ENCODE measurements around the gene BIRC3.

BIRC3 gene

DNA sequence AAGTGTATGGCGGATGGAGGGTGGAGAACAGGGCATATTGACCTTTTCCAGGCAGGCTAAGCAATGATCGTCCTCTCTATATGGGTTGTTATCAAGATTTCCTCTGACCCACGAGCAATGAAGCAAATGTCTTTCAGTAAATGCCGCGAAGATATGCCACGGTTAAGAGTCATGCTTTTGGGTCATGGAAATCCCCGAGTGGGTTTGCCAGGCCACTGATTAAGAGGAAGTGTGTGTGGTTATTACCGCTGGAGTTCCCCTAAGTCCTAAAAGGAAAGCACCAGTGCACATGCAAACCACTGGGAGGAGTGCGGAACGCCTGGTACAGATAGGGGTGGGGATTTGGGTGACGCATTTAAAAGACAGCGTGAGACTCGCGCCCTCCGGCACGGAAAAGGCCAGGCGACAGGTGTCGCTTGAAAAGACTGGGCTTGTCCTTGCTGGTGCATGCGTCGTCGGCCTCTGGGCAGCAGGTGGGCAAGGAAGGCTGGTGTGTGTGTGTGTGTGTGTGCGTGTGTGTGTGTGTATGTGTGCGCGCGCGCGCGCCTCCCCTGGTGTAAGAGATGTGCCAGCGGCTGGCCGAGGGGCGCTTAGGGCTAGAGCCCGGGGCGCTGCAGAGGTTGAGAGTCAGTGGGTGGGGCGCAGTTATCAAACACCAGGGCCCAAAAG lies at the start of gene BIRC3:
BIRC3 (plus strand) TSS at position 386 of the 669 bp plus-strand sequence. CDS start 7,026 bp downstream, outside the sequence.
- peak within 1 kb of the TSS; percentile 78 for H3K4me3 ChIP-seq (ENCODE audit: low read depth, low read length)
- H3K27me3 ChIP-seq (ENCODE audit: control insufficient read depth, insufficient read depth, low read length): peaks cover 12% of the 10 kb centered on the region
- no peaks in the 10 kb centered on the region for H3K9me3 ChIP-seq (ENCODE audit: control insufficient read depth, insufficient read depth, low read length)
- H3K4me1 ChIP-seq (ENCODE audit: control insufficient read depth, insufficient read depth, low read length): no peaks in the 10 kb centered on the region
- H3K36me3 ChIP-seq (ENCODE audit: control insufficient read depth, insufficient read depth, low read length): no peaks in the 10 kb centered on the region
- H3K9ac ChIP-seq (ENCODE audit: low read depth, low read length): peak within 1 kb of the TSS; percentile 26

DNA sequence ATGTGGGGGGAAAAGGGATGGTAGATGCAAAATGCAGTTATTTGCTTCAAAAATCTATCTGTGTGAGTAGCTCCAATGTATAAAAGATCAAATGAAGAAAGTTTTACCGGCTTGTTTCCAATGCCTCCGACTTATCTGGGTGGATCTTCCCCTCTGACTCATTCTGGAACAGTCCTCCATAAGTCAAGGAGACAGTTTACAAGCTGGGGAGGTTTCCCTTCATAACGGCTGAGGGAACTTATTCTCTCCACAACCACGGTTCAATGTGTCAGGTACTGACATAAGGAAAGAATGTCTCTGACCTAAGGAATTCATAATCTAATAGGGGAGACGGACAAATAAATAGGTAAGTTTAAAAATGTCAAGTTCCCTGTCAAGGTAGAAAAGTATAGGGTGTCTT lies 49.7 kb upstream of the BIRC3 start:
- no peak overlapping the region for H3K9ac ChIP-seq (ENCODE audit: low read depth, low read length)
- no peaks in the 10 kb centered on the region for H3K9me3 ChIP-seq (ENCODE audit: control insufficient read depth, insufficient read depth, low read length)
- no peaks in the 10 kb centered on the region for H3K36me3 ChIP-seq (ENCODE audit: control insufficient read depth, insufficient read depth, low read length)
- H3K4me3 ChIP-seq (ENCODE audit: low read depth, low read length): peak overlapping the region; percentile 81
- H3K4me1 ChIP-seq (ENCODE audit: control insufficient read depth, insufficient read depth, low read length): peaks cover 9% of the 10 kb centered on the region
- H3K27me3 ChIP-seq (ENCODE audit: control insufficient read depth, insufficient read depth, low read length): peaks cover 16% of the 10 kb centered on the region

DNA sequence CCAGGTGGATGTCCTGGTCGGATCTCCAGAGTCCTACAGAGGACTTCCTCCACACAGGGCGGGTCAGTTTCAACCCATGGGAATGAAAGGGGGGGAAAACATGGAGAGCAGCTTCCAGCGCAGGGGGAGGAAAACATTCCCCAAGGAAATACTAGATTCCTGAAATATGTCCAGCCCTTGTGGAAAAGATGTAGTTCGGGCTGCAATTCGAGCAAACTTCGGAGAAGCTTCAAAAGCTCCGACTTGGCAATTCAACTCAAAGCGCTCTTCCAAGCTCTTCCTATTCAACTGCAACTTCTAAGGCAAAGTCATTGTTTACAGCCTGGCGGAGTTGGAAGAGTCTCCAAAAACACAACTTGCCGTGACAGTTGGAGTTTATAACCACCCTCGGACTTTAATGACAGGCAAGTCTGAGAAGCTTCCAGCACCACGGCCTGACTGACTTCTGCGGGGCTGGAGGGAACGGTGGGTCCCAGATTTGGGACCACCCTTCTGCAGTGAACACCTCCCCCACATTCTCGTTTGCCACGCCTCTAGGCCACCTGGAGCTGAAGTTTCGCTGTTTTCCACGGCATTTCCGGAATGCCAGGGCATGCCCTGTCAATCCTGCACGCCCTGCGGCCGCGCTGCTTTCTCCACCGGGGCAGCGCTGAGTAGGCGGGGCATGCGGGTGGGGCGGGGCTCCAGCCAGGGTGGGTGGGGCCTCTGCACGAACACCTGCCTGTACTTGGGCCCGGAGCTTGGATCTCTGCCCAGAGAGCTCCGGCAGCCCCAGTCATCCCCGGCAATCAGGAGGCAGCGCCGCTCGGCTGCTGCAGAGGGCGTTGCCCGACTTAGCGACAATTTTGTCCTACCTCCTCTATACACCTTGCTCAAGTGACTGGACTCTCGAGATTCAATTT lies 49.0 kb upstream of the BIRC3 start:
- Histone ChIP-seq H3K27me3 (ENCODE audit: control insufficient read depth, insufficient read depth, low read length) (peaks cover 16% of the 10 kb centered on the region), H3K4me3 (ENCODE audit: low read depth, low read length) (peak overlapping the region; percentile 81), H3K9me3 (ENCODE audit: control insufficient read depth, insufficient read depth, low read length) (no peaks in the 10 kb centered on the region), H3K9ac (ENCODE audit: low read depth, low read length) (no peak overlapping the region), H3K4me1 (ENCODE audit: control insufficient read depth, insufficient read depth, low read length) (peaks cover 9% of the 10 kb centered on the region), H3K36me3 (ENCODE audit: control insufficient read depth, insufficient read depth, low read length) (no peaks in the 10 kb centered on the region)

DNA sequence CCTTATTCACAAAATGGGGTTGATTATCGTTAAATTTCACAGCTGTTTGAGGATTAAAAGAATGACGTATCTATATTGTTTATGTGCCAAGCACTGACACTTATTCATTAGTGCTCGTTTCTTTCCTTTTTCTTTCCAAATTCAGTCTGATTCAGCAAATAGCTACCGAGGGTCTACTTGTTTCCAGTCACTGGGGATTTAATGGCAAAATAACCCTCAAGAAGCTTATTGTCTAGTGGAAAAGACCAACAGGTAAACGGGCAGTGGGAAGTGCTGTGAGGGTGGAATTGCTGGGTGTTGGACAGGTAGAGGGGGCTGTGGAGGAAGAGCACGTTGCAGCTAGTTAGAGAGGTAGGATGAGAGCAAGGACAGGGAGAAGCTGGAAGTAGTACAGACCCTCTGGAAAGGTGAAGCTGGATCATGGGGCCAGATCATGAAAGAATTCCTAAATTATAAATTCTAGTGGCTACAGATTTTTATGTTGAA lies 48.3 kb upstream of the BIRC3 start:
- H3K9me3 ChIP-seq (ENCODE audit: control insufficient read depth, insufficient read depth, low read length): no peaks in the 10 kb centered on the region
- no peaks in the 10 kb centered on the region for H3K36me3 ChIP-seq (ENCODE audit: control insufficient read depth, insufficient read depth, low read length)
- peaks cover 16% of the 10 kb centered on the region for H3K27me3 ChIP-seq (ENCODE audit: control insufficient read depth, insufficient read depth, low read length)
- H3K9ac ChIP-seq (ENCODE audit: low read depth, low read length): no peak overlapping the region
- peaks cover 9% of the 10 kb centered on the region for H3K4me1 ChIP-seq (ENCODE audit: control insufficient read depth, insufficient read depth, low read length)
- peak overlapping the region; percentile 38 for H3K4me3 ChIP-seq (ENCODE audit: low read depth, low read length)

DNA sequence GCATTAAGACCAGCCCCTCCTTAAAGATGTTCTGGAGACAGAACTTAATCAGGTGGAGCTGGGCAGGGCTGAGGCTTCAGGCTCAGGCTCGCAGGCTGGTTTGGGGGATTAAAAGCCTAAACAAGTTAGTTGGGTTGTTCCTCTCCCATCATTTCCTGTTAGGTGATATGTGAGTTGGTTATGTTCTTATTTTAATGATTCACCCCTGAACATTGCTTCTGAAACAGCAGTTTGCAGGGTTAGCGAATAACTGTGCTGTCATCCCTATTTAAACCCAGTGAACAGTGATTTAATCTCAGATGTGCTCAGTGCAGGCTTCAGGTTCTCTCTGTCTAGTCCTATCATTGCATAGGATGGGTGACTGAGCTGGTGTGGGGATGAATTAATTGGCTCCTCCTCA lies 47.4 kb upstream of the BIRC3 start:
- no peak overlapping the region for H3K4me3 ChIP-seq (ENCODE audit: low read depth, low read length)
- H3K9me3 ChIP-seq (ENCODE audit: control insufficient read depth, insufficient read depth, low read length): no peaks in the 10 kb centered on the region
- H3K4me1 ChIP-seq (ENCODE audit: control insufficient read depth, insufficient read depth, low read length): peaks cover 9% of the 10 kb centered on the region
- no peaks in the 10 kb centered on the region for H3K36me3 ChIP-seq (ENCODE audit: control insufficient read depth, insufficient read depth, low read length)
- peaks cover 16% of the 10 kb centered on the region for H3K27me3 ChIP-seq (ENCODE audit: control insufficient read depth, insufficient read depth, low read length)
- no peak overlapping the region for H3K9ac ChIP-seq (ENCODE audit: low read depth, low read length)

DNA sequence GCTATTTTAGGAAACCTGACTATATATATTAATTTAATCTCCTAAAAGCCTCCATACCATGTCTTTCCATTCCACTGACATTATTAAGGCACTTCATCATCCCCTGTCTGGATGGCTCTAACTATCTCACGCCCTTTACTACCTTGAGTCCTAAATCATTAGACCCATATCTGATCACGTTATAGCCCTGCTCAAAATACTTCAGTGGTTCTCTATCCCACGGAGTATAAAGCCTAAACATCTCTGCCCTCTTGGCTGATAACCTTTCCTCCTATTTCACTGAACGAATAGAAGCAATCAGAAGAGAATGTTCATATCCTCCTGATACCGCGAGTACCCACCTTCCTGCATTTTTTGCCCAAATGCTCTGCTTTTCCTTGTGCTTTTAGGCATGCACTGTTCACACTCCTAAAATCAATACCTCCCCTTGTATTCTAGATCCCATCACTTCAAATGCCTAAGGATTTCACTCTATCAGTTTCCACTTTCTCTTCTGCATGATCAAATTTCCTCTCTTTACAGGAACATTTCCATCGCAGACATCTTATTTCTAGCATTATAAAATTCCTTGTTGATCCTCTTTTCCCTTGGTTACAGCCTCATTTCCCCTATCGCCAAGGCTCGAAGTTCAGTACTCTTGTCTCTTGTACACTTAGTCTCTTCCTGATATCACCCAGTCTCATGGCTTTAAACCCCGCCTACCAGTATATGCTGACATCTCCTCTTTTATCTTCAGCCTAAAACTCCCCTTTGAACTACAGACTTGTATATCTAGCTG lies 45.0 kb upstream of the BIRC3 start:
- H3K4me1 ChIP-seq (ENCODE audit: control insufficient read depth, insufficient read depth, low read length): peaks cover 9% of the 10 kb centered on the region
- no peaks in the 10 kb centered on the region for H3K36me3 ChIP-seq (ENCODE audit: control insufficient read depth, insufficient read depth, low read length)
- peaks cover 16% of the 10 kb centered on the region for H3K27me3 ChIP-seq (ENCODE audit: control insufficient read depth, insufficient read depth, low read length)
- no peaks in the 10 kb centered on the region for H3K9me3 ChIP-seq (ENCODE audit: control insufficient read depth, insufficient read depth, low read length)
- no peak overlapping the region for H3K9ac ChIP-seq (ENCODE audit: low read depth, low read length)
- no peak overlapping the region for H3K4me3 ChIP-seq (ENCODE audit: low read depth, low read length)

DNA sequence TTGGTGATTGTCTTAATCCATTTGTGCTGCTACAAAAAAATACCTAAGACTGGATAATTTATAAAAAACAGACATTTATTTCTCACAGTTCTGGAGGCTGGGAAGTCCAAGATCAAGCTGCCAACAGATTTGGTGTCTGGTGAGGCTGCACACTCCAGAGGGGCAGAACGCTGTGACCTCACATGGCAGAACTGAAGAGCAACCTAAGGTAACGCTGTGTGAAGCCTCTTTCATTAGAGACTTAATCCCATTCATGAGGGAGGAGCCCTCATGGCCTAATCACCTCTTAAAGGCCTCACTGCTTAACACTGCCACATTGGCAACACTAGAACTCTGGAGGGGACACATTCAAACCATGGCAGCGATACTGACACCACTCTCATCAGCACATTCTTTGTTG lies 42.7 kb upstream of the BIRC3 start:
- Histone ChIP-seq H3K9ac (ENCODE audit: low read depth, low read length) (no peak overlapping the region), H3K4me3 (ENCODE audit: low read depth, low read length) (no peak overlapping the region), H3K4me1 (ENCODE audit: control insufficient read depth, insufficient read depth, low read length) (peaks cover 5% of the 10 kb centered on the region), H3K9me3 (ENCODE audit: control insufficient read depth, insufficient read depth, low read length) (no peaks in the 10 kb centered on the region), H3K36me3 (ENCODE audit: control insufficient read depth, insufficient read depth, low read length) (no peaks in the 10 kb centered on the region), H3K27me3 (ENCODE audit: control insufficient read depth, insufficient read depth, low read length) (peaks cover 2% of the 10 kb centered on the region)

DNA sequence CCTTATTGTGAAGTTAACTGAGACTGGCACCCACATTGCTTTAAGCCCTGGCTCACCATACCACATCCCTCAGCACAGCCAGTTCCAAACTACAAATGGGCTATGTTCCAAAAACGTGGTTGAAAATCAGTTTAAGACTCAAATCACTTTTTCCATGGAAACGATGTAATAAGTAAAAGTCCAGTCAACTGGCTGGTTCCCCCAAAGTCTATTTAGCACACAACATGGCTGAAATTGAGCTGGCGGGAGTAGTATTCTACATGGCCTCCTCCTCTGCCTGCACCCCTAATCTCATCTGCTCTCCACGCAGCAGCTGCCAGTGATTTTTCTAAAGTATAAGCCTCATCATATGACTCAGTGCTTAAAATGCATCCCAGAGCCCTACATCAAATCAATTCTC lies 40.9 kb upstream of the BIRC3 start:
- Histone ChIP-seq H3K4me3 (ENCODE audit: low read depth, low read length) (no peak overlapping the region), H3K27me3 (ENCODE audit: control insufficient read depth, insufficient read depth, low read length) (no peaks in the 10 kb centered on the region), H3K4me1 (ENCODE audit: control insufficient read depth, insufficient read depth, low read length) (peaks cover 16% of the 10 kb centered on the region), H3K36me3 (ENCODE audit: control insufficient read depth, insufficient read depth, low read length) (no peaks in the 10 kb centered on the region), H3K9me3 (ENCODE audit: control insufficient read depth, insufficient read depth, low read length) (no peaks in the 10 kb centered on the region), H3K9ac (ENCODE audit: low read depth, low read length) (no peak overlapping the region)

DNA sequence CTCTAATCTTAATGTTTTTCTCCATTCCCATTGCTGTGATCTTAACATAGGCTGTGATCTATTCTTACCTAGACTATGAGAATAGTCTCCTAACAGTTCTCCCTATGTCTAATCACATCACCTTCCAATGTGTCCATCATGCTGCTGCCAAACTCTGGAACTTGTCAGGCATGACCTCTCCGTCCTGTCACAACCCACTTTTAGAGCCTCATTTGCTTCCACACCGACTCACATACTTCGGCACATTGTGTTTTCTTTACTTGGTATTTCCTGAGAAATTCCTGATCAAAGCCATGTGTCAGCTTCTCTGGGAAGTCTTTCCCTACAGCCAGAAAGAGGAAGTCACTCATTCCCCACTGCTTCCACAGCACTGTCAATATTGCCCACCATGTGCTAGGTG lies 40.5 kb upstream of the BIRC3 start:
- peaks cover 16% of the 10 kb centered on the region for H3K4me1 ChIP-seq (ENCODE audit: control insufficient read depth, insufficient read depth, low read length)
- H3K4me3 ChIP-seq (ENCODE audit: low read depth, low read length): no peak overlapping the region
- H3K9me3 ChIP-seq (ENCODE audit: control insufficient read depth, insufficient read depth, low read length): no peaks in the 10 kb centered on the region
- H3K36me3 ChIP-seq (ENCODE audit: control insufficient read depth, insufficient read depth, low read length): no peaks in the 10 kb centered on the region
- H3K9ac ChIP-seq (ENCODE audit: low read depth, low read length): no peak overlapping the region
- H3K27me3 ChIP-seq (ENCODE audit: control insufficient read depth, insufficient read depth, low read length): no peaks in the 10 kb centered on the region

DNA sequence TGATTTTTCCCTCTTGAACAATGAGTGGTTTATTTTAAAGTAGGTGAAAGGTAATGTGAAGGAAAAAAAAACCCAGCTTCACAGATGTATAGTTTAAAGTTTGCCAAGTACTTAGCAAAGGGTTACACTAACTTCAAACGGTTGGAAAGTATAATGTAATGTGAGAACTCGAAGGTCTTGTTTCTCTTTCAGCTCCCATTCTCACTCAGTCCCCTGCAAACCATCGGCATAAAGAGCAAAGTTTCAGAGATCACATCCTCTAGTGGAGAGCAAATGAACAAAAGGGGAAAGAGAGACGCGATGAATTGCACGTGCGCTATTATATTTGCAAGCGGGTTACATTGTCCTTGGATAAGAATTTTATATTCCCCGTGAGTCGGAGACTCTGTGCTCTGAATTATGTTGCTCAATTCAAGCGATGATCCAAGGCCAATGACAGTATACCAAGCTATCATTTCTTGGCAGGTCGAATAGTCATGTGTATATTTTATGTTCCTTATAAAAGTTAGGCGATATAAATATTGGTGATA lies 37.6 kb upstream of the BIRC3 start:
- Histone ChIP-seq H3K4me1 (ENCODE audit: control insufficient read depth, insufficient read depth, low read length) (peaks cover 16% of the 10 kb centered on the region), H3K27me3 (ENCODE audit: control insufficient read depth, insufficient read depth, low read length) (no peaks in the 10 kb centered on the region), H3K9me3 (ENCODE audit: control insufficient read depth, insufficient read depth, low read length) (no peaks in the 10 kb centered on the region), H3K36me3 (ENCODE audit: control insufficient read depth, insufficient read depth, low read length) (no peaks in the 10 kb centered on the region), H3K4me3 (ENCODE audit: low read depth, low read length) (peak overlapping the region; percentile 14), H3K9ac (ENCODE audit: low read depth, low read length) (no peak overlapping the region)

DNA sequence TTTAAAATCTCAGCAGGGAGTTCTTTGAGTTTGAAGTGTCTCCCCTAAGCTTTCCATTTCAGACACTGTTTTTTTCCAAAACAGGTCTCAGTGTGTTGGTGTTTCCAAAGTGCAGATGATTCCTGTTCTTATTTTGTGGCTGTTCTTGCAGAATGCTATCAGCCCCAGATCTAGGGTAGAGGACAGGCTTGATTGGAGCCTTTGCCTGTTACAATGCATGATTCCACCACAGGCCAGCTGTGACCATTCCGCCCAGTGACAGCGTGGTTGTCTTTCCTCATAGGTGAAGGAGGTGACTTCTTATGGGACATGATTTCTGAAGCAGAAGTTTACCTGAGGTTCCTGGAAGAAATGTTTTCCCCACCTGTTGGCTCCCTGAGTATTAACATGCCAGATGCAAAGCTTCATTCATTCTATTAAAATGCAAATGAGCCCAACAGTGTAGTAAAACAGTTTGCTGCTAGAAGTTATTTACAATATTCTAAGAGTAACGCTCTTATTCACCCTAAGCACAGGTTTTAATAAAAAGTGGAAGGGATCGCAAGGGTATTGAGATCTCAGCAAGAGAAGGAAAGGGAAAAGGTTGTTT lies 36.9 kb upstream of the BIRC3 start:
- no peaks in the 10 kb centered on the region for H3K9me3 ChIP-seq (ENCODE audit: control insufficient read depth, insufficient read depth, low read length)
- H3K9ac ChIP-seq (ENCODE audit: low read depth, low read length): no peak overlapping the region
- H3K36me3 ChIP-seq (ENCODE audit: control insufficient read depth, insufficient read depth, low read length): no peaks in the 10 kb centered on the region
- no peaks in the 10 kb centered on the region for H3K27me3 ChIP-seq (ENCODE audit: control insufficient read depth, insufficient read depth, low read length)
- H3K4me3 ChIP-seq (ENCODE audit: low read depth, low read length): peak overlapping the region; percentile 14
- peaks cover 16% of the 10 kb centered on the region for H3K4me1 ChIP-seq (ENCODE audit: control insufficient read depth, insufficient read depth, low read length)

All from iPS-15b (cell line).